ENCODE data around the gene HNF1A. TPM values are rescaled to one million over a fixed set of nuclear protein-coding genes. Genes with fewer than 3 reads are reported as not detected.

HNF1A gene
- polyA plus RNA-seq, 3 donors = 0.03 TPM; not detected in 2

DNA sequence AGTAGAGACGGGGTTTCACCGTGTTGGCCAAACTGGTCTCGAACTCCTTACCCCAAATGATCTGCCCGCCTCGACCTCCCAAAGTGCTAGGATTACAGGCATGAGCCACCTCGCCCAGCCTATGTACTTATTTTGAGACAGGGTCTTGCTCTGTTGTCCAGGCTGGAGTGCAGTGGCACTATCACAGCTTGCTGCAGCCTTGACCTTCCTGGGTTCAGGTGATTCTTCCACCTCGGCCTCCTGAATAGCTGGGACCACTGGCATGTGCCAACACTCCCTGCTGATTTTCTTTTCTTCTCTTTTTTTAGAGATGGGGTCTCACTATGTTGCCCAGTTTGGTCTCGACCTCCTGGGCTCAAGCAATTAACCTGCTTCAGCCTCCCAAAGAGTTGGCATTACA lies 14.0 kb upstream of the HNF1A start:
- Mint-ChIP-seq H3K4me1 (peaks cover 3% of the 10 kb centered on the region), H3K36me3 (no peaks in the 10 kb centered on the region), H3K27ac (no peak overlapping the region), H3K27me3 (ENCODE audit: low read depth in 3 of 3) (peaks cover 0 to 3% (median 3%) of the 10 kb centered on the region in 3 donors), H3K4me3 (no peak overlapping the region), H3K9me3 (no peaks in the 10 kb centered on the region)
- Histone ChIP-seq H3K27me3 (ENCODE audit: control insufficient read depth in 2 of 2, insufficient read depth in 2 of 2, low read length in 2 of 2) (no peaks in the 10 kb centered on the region), H2AFZ (ENCODE audit: insufficient read depth, low read depth, low read length, poor library complexity, severe bottlenecking) (no peak overlapping the region), H3K36me3 (replicated peaks in 1 of 2; ENCODE audit: control insufficient read depth in 1 of 2, insufficient read depth in 2 of 2, low read length in 2 of 2) (no peaks in the 10 kb centered on the region), H3K9ac (ENCODE audit: insufficient read depth, low read length, poor library complexity, severe bottlenecking) (no peak overlapping the region), H3K4me1 (ENCODE audit: control insufficient read depth in 1 of 2, insufficient read depth in 2 of 2, low read length in 2 of 2) (no peaks in the 10 kb centered on the region), H3K27ac (ENCODE audit: low read depth in 1 of 2, low read length in 2 of 2) (no peak overlapping the region), H3K79me2 (ENCODE audit: insufficient read depth, low read length) (no peaks in the 10 kb centered on the region), H3K4me2 (replicated peaks; ENCODE audit: extremely low read depth, low read length, poor library complexity, severe bottlenecking) (no peak overlapping the region), H3K9me3 (replicated peaks in 1 of 2; ENCODE audit: control insufficient read depth in 1 of 2, insufficient read depth in 1 of 2, low read length in 2 of 2) (no peaks in the 10 kb centered on the region), H4K20me1 (ENCODE audit: insufficient read depth, low read length) (no peaks in the 10 kb centered on the region), H3K4me3 (replicated peaks in 1 of 3; ENCODE audit: low read depth in 2 of 3, low read length in 3 of 3) (no peak overlapping the region)
- intact Hi-C loops (cut with micrococcal nuclease) = no loop called here
- WGBS (ENCODE audit: insufficient coverage) = 98% methylated on average over 6 of the region's 8 CpGs
- TF ChIP-seq, protein P1, sequence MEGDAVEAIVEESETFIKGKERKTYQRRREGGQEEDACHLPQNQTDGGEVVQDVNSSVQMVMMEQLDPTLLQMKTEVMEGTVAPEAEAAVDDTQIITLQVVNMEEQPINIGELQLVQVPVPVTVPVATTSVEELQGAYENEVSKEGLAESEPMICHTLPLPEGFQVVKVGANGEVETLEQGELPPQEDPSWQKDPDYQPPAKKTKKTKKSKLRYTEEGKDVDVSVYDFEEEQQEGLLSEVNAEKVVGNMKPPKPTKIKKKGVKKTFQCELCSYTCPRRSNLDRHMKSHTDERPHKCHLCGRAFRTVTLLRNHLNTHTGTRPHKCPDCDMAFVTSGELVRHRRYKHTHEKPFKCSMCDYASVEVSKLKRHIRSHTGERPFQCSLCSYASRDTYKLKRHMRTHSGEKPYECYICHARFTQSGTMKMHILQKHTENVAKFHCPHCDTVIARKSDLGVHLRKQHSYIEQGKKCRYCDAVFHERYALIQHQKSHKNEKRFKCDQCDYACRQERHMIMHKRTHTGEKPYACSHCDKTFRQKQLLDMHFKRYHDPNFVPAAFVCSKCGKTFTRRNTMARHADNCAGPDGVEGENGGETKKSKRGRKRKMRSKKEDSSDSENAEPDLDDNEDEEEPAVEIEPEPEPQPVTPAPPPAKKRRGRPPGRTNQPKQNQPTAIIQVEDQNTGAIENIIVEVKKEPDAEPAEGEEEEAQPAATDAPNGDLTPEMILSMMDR (IDR thresholded peaks at IDR 0.05) = no peak
- no peak for DNase-seq

DNA sequence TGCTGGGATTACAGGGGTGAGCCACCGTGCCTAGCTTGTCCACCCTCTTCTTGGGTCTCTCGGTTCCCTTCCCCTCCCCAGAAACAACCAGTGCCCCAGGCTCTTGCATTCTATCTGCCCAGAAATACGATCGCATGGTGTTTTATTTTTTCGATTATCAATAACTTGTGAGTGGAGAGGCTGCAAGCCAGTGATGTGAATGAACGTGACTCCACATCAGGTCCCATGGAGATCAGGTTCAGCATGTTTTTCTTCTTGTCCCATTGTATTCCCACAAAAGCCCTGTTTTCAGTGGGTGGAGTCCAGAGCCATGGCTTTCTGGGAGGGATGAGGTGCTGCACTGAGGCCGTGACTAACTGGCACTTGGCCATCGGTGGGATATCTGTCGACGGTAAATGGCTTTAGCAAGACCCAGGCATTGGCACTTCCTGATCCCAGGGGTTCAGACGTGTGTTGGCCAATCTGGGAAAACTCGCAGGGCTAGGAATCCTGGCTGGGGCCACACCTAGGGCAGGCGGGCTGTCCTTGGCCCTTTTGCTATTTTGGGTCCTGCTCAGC lies 12.7 kb upstream of the HNF1A start:
- WGBS (ENCODE audit: insufficient coverage) = 77% methylated on average over 9 of the region's 13 CpGs
- H3K27me3 ChIP-seq (ENCODE audit: control insufficient read depth in 2 of 2, insufficient read depth in 2 of 2, low read length in 2 of 2) = no peaks in the 10 kb centered on the region
- Mint-ChIP-seq H3K27ac (no peak overlapping the region), H3K36me3 (no peaks in the 10 kb centered on the region), H3K4me3 (no peak overlapping the region), H3K9me3 (no peaks in the 10 kb centered on the region), H3K4me1 (no peaks in the 10 kb centered on the region), H3K27me3 (ENCODE audit: low read depth in 3 of 3) (peaks cover 0 to 3% (median 3%) of the 10 kb centered on the region in 3 donors)
- no peaks in the 10 kb centered on the region for H3K36me3 ChIP-seq (replicated peaks in 1 of 2; ENCODE audit: control insufficient read depth in 1 of 2, insufficient read depth in 2 of 2, low read length in 2 of 2)
- intact Hi-C loops (cut with micrococcal nuclease) = no loop called here
- no peak overlapping the region for H3K4me3 ChIP-seq (replicated peaks in 1 of 3; ENCODE audit: low read depth in 2 of 3, low read length in 3 of 3)
- H2AFZ ChIP-seq (ENCODE audit: insufficient read depth, low read depth, low read length, poor library complexity, severe bottlenecking) = no peak overlapping the region
- no peak overlapping the region for H3K9ac ChIP-seq (ENCODE audit: insufficient read depth, low read length, poor library complexity, severe bottlenecking)
- H3K79me2 ChIP-seq (ENCODE audit: insufficient read depth, low read length) = no peaks in the 10 kb centered on the region
- TF ChIP-seq, protein P1 (IDR thresholded peaks at IDR 0.05) = no peak
- H4K20me1 ChIP-seq (ENCODE audit: insufficient read depth, low read length) = no peaks in the 10 kb centered on the region
- H3K4me2 ChIP-seq (replicated peaks; ENCODE audit: extremely low read depth, low read length, poor library complexity, severe bottlenecking) = no peak overlapping the region
- no peak overlapping the region for H3K27ac ChIP-seq (ENCODE audit: low read depth in 1 of 2, low read length in 2 of 2)
- DNase-seq = no peak
- no peaks in the 10 kb centered on the region for H3K9me3 ChIP-seq (replicated peaks in 1 of 2; ENCODE audit: control insufficient read depth in 1 of 2, insufficient read depth in 1 of 2, low read length in 2 of 2)
- H3K4me1 ChIP-seq (ENCODE audit: control insufficient read depth in 1 of 2, insufficient read depth in 2 of 2, low read length in 2 of 2) = no peaks in the 10 kb centered on the region

Measured in CD14-positive monocyte (primary cell).